ENCODE data around the gene USHBP1.

Gene USHBP1

DNA sequence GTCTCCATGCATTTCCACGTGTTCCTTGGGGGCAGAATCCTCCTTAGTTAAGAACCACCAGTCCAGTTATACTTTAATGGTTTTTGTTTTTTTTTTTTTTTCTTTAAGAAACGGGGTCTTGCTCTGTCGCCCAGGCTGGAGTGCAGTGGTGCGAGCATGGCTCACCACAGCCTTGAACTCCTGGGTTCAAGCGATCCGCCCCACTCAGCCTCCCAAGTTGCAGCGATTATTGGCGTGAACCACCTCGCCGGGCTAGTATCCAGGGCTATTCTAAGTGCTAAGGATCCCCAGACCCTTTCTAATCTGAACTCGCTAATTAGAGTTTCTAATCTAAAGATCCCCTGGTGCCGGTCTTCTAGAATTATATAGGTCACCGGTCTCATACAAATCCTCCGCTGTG is 29.1 kb upstream of the USHBP1 start:
- Histone ChIP-seq H3K4me2 (ENCODE audit: low read length) (no peak overlapping the region), H3K27me3 (ENCODE audit: control insufficient read depth, insufficient read depth, low read length) (no peaks in the 10 kb centered on the region), H3K36me3 (ENCODE audit: insufficient read depth, low read length) (no peaks in the 10 kb centered on the region), H3K4me1 (ENCODE audit: control insufficient read depth, insufficient read depth, low read length) (peaks cover 6% of the 10 kb centered on the region), H3K9ac (ENCODE audit: low read depth, low read length) (no peak overlapping the region), H3K9me3 (replicated peaks; ENCODE audit: low read length) (no peaks in the 10 kb centered on the region), H3K4me3 (ENCODE audit: low read length) (no peak overlapping the region)

DNA sequence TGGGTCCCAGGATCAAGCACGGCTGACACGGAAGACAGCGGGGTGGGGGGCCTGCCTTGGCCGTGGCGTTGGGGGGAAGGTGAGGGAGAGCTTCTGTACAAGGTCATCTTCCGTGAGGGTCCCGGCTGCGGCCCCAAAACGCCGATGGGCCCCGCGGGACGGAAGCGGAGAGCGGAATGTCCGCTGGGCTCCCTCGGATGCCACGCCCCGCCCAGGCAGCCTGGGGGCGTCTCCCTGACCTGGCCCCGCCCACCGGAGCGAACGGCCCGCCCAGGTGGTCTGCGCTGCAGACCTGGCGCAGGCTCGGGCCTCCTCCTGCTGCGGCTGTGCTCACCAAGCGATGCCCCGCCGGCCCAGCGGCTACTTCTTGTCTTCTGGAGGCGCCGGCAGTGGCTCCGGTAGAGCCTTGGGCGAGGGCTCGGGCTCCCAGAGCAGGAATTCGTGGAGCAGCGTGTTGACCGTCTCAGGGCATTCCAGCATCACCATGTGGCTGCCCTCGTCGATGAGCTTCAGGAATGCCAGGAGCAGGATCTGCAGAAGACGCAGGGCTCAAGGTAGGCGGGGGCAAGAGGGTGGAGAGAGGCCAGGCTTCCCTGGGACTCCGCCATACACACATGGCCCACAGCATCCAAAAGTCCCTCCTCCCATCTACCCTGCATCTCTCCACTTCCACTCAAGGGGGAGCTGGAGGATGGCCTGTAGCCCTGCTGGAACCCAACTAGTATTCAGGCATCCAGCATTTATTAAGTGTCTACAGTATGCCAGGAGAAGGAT is 27.9 kb upstream of the USHBP1 start:
- Histone ChIP-seq H3K27me3 (ENCODE audit: control insufficient read depth, insufficient read depth, low read length) (no peaks in the 10 kb centered on the region), H3K4me2 (ENCODE audit: low read length) (peak overlapping the region; percentile 84), H3K36me3 (ENCODE audit: insufficient read depth, low read length) (no peaks in the 10 kb centered on the region), H3K9ac (ENCODE audit: low read depth, low read length) (peak overlapping the region; percentile 51), H3K9me3 (replicated peaks; ENCODE audit: low read length) (no peaks in the 10 kb centered on the region), H3K4me1 (ENCODE audit: control insufficient read depth, insufficient read depth, low read length) (peaks cover 6% of the 10 kb centered on the region), H3K4me3 (ENCODE audit: low read length) (peak overlapping the region; percentile 68)

DNA sequence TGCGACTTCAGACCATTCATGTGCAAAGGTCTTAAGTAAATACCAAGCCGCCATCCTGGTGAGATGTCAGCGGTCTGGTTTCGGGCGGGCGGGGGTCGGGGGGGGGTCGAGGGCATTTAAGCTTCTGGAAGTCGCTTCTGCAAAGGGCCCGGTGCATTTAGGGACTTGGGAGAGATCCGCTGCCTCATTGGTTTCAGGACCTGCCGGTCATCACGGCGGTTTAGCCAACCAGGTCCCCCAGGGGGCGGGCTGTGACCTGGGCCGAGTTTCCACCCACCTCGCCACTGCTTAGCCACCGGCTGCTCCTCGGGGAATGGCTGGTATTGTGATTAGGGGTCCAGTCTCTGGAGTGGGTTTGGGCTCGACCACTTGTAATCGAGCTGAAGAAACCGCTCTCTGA is 24.9 kb upstream of the USHBP1 start:
- Histone ChIP-seq H3K9ac (ENCODE audit: low read depth, low read length) (no peak overlapping the region), H3K4me1 (ENCODE audit: control insufficient read depth, insufficient read depth, low read length) (no peaks in the 10 kb centered on the region), H3K27me3 (ENCODE audit: control insufficient read depth, insufficient read depth, low read length) (no peaks in the 10 kb centered on the region), H3K9me3 (replicated peaks; ENCODE audit: low read length) (no peaks in the 10 kb centered on the region), H3K36me3 (ENCODE audit: insufficient read depth, low read length) (no peaks in the 10 kb centered on the region), H3K4me3 (ENCODE audit: low read length) (no peak overlapping the region), H3K4me2 (ENCODE audit: low read length) (no peak overlapping the region)

DNA sequence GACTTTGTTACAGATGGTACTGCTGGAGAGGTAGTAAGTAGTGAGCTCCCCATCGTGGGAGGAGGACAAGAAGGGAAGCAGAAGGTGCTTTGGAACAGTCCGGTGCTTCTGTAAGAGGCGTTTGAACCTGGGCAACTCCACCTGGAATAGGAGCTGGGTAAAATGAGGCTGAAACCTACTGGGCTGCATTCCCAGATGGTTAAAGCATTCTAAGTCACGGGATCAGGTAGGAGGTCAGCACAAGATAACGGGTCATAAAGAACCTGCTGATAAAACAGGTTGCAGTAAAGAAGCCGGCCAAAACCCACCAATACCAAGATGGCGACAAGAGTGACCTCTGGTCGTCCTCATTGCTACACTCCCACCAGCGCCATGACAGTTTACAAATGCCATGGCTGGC is 22.2 kb upstream of the USHBP1 start:
- Histone ChIP-seq H3K4me3 (ENCODE audit: low read length) (no peak overlapping the region), H3K9me3 (replicated peaks; ENCODE audit: low read length) (no peaks in the 10 kb centered on the region), H3K4me2 (ENCODE audit: low read length) (no peak overlapping the region), H3K4me1 (ENCODE audit: control insufficient read depth, insufficient read depth, low read length) (peaks cover 8% of the 10 kb centered on the region), H3K36me3 (ENCODE audit: insufficient read depth, low read length) (no peaks in the 10 kb centered on the region), H3K27me3 (ENCODE audit: control insufficient read depth, insufficient read depth, low read length) (no peaks in the 10 kb centered on the region), H3K9ac (ENCODE audit: low read depth, low read length) (no peak overlapping the region)

DNA sequence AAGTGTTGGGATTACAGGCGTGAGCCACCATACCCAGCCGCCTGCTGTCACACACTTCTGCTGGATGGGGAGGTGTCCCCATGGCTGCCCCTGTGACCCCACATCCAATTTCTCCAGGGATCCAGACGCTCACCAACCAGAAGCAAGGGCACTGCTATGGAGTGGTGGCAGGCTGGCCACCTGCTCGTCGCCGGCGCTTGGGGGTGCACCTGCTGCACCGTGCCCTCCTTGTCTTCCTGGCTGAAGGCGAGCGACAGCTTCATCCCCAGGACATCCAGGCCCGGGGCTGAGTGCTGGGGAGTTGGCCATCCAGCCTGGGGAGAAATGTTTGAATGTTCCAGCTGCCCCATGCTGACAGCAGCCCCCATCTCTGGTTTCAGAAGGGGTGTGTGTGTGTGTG is 21.7 kb upstream of the USHBP1 start:
- Histone ChIP-seq H3K4me3 (ENCODE audit: low read length) (no peak overlapping the region), H3K36me3 (ENCODE audit: insufficient read depth, low read length) (no peaks in the 10 kb centered on the region), H3K4me2 (ENCODE audit: low read length) (no peak overlapping the region), H3K4me1 (ENCODE audit: control insufficient read depth, insufficient read depth, low read length) (peaks cover 13% of the 10 kb centered on the region), H3K9ac (ENCODE audit: low read depth, low read length) (no peak overlapping the region), H3K9me3 (replicated peaks; ENCODE audit: low read length) (no peaks in the 10 kb centered on the region), H3K27me3 (ENCODE audit: control insufficient read depth, insufficient read depth, low read length) (no peaks in the 10 kb centered on the region)

DNA sequence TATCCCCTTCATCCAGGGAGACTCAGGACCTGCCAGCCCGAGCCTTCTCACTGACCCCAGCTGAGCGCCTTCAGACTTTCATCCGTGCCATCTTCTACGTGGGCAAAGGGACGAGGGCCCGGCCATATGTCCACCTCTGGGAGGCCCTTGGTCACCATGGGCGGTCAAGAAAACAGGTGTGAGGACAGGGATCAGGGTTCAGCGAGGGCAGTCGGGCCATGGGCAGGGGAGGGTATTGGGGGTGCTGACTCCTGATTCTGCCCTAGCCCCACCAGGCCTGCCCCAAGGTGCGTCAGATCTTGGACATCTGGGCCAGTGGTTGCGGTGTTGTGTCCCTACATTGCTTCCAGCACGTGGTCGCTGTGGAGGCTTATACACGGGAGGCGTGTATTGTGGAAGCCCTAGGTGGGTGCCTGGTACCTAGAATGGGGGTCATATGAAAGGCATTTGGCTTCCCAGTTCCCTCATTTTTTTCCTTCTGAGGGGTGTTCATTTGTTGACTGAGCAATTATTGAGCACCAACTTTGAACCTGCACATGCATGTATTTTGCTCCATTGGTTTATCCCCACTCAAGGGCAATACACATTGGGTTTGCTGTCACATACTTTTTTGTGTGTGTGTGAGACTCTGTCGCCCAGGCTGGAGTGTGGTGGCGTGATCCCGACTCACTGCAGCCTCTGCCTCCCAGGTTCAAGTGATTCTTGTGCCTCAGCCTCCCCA is 21.0 kb upstream of the USHBP1 start:
- Histone ChIP-seq H3K4me3 (ENCODE audit: low read length) (no peak overlapping the region), H3K9me3 (replicated peaks; ENCODE audit: low read length) (no peaks in the 10 kb centered on the region), H3K27me3 (ENCODE audit: control insufficient read depth, insufficient read depth, low read length) (no peaks in the 10 kb centered on the region), H3K4me2 (ENCODE audit: low read length) (no peak overlapping the region), H3K9ac (ENCODE audit: low read depth, low read length) (no peak overlapping the region), H3K36me3 (ENCODE audit: insufficient read depth, low read length) (no peaks in the 10 kb centered on the region), H3K4me1 (ENCODE audit: control insufficient read depth, insufficient read depth, low read length) (peaks cover 13% of the 10 kb centered on the region)

DNA sequence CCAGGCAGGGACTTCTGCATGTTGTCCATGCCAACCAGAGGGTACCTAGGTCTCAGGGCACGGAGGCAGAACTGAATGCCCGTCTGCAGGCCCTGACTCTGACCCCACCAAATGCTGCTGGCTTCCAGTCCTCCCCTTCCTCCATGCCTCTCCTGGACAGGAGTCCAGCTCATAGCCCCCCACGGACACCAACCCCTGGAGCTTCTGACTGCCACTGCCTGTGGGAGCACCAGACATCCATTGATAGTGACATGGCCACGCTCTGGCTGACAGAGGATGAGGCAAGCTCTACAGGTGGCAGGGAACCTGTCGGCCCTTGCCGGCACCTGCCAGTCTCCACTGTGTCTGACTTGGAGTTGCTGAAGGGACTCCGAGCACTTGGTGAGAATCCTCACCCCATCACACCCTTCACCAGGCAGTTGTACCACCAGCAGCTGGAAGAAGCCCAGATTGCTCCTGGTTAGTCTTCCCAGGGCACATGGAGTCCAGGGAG is 19.0 kb upstream of the USHBP1 start:
- Histone ChIP-seq H3K27me3 (ENCODE audit: control insufficient read depth, insufficient read depth, low read length) (no peaks in the 10 kb centered on the region), H3K9me3 (replicated peaks; ENCODE audit: low read length) (no peaks in the 10 kb centered on the region), H3K9ac (ENCODE audit: low read depth, low read length) (no peak overlapping the region), H3K4me1 (ENCODE audit: control insufficient read depth, insufficient read depth, low read length) (peaks cover 13% of the 10 kb centered on the region), H3K36me3 (ENCODE audit: insufficient read depth, low read length) (peaks cover 7% of the 10 kb centered on the region), H3K4me3 (ENCODE audit: low read length) (no peak overlapping the region), H3K4me2 (ENCODE audit: low read length) (no peak overlapping the region)

DNA sequence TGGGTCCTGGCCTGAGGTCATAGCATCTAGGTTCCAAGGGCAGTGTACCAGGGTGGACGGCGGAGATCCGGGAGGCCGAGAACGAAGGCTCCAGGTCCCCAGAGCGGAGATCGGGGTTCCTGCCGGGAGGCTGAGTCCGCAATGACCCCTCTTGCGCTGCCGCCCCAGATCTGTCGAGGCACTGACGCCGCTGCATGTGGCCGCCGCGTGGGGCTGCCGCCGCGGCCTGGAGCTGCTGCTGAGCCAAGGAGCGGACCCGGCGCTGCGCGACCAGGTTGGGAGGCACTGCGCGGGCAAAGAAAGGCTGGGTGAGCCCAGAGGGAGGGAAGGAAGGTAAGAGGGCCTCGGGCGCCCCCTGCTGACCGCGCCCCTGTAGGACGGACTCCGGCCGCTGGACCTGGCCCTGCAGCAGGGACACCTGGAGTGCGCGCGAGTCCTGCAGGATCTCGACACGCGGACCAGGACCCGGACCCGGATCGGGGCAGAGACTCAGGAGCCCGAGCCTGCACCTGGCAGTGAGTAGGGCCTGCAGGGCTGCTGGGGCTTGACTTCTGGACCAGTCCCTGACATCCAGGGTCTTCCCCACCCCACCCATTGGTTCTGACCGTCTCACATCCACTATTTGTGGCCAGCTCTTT is 18.1 kb upstream of the USHBP1 start:
- H3K27me3 ChIP-seq (ENCODE audit: control insufficient read depth, insufficient read depth, low read length) = no peaks in the 10 kb centered on the region
- peaks cover 10% of the 10 kb centered on the region for H3K36me3 ChIP-seq (ENCODE audit: insufficient read depth, low read length)
- H3K9me3 ChIP-seq (replicated peaks; ENCODE audit: low read length) = no peaks in the 10 kb centered on the region
- peak overlapping the region; percentile 46 for H3K9ac ChIP-seq (ENCODE audit: low read depth, low read length)
- H3K4me2 ChIP-seq (ENCODE audit: low read length) = peak overlapping the region; percentile 94
- H3K4me1 ChIP-seq (ENCODE audit: control insufficient read depth, insufficient read depth, low read length) = peaks cover 13% of the 10 kb centered on the region
- H3K4me3 ChIP-seq (ENCODE audit: low read length) = peak overlapping the region; percentile 67

DNA sequence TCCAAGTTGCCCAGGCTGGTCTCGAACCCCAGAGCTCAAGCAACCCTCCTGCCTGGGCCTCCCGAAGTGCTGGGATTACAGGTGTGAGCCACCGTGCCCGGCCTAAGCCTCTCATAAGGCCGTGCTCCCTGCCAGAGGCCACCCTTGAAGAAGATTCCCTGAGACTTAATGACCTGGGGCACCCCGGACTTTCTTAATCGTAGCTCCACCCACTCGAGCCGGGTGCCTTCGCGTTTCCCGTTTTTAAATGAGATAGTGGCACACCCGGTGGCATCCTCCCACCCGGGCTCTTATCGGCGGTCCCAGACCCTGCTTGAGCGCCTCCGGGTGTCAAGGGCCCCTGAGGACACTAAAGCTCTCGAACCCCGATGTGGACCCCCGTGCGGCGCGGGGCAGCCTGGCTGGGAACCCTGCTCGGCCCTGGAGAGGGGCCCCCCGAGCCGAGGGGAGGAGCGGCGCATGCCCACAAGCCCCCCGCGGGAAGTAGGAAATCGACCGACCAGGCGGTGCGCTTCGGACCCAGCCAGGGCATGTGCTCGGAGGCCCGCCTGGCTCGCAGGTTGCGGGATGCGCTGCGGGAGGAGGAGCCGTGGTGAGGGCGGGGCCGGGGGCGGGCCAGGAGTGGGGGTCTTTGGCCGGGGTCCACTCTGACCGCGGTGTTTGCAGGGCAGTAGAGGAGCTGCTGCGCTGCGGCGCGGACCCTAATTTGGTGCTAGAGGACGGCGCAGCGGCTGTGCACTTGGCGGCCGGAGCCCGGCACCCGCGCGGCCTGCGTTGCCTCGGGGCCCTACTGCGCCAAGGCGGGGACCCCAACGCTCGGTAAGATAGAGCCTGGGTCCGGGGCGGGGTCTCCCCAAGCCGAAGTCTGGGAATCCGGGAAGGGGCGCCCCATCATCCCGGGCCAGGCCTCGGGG is 17.1 kb upstream of the USHBP1 start, which contains the start of gene ANKLE1:
TSS of gene ANKLE1 (plus strand) at position 511 of the 914 bp plus-strand sequence. CDS start at position 531, 20 bp downstream.
- H3K27me3 ChIP-seq (ENCODE audit: control insufficient read depth, insufficient read depth, low read length) = no peaks in the 10 kb centered on the region
- peak within 1 kb of the TSS; percentile 94 for H3K4me2 ChIP-seq (ENCODE audit: low read length)
- H3K4me3 ChIP-seq (ENCODE audit: low read length) = peak within 1 kb of the TSS; percentile 67
- H3K36me3 ChIP-seq (ENCODE audit: insufficient read depth, low read length) = peaks cover 16% of the 10 kb centered on the region
- peaks cover 13% of the 10 kb centered on the region for H3K4me1 ChIP-seq (ENCODE audit: control insufficient read depth, insufficient read depth, low read length)
- peak within 1 kb of the TSS; percentile 46 for H3K9ac ChIP-seq (ENCODE audit: low read depth, low read length)
- H3K9me3 ChIP-seq (replicated peaks; ENCODE audit: low read length) = no peaks in the 10 kb centered on the region

DNA sequence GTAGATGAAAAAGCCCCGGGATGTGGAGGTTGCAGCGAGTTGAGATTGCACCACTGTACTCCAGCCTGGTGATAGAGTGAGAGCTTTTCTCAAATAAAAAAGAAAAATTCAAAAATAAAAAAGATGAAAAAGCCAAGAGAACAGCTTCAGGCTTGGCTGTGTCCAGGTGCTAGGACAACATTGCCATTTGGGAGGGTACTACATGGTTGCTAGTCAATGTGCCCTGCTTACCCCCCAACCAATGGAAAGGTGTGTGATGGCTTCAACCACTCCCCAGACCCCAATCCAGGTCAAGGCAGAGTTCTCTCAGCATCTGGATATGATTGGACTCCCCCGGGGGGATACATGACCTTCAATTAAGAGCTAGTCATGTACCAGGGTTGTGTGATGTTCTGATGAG is 14.9 kb upstream of the USHBP1 start:
- no peak overlapping the region for H3K9ac ChIP-seq (ENCODE audit: low read depth, low read length)
- H3K4me3 ChIP-seq (ENCODE audit: low read length) = no peak overlapping the region
- peaks cover 31% of the 10 kb centered on the region for H3K36me3 ChIP-seq (ENCODE audit: insufficient read depth, low read length)
- peaks cover 13% of the 10 kb centered on the region for H3K4me1 ChIP-seq (ENCODE audit: control insufficient read depth, insufficient read depth, low read length)
- H3K4me2 ChIP-seq (ENCODE audit: low read length) = no peak overlapping the region
- H3K27me3 ChIP-seq (ENCODE audit: control insufficient read depth, insufficient read depth, low read length) = no peaks in the 10 kb centered on the region
- no peaks in the 10 kb centered on the region for H3K9me3 ChIP-seq (replicated peaks; ENCODE audit: low read length)

Data from skeletal muscle satellite cell (primary cell).